Muscle layer of colon (tissue), 2 donors: ENCODE results near the gene TENM4.

Experiments
- H3K27ac ChIP-seq: one replicate; pipeline ENCODE4 v1.7.0; 2013; ENCODE audit warnings: low read depth, mild to moderate bottlenecking, low read length, moderate library complexity
- H3K27me3 ChIP-seq, 2 donors: one replicate each; pipeline ENCODE4 v1.7.0; 2013; ENCODE audit warnings: low read length in 2 of 2, mild to moderate bottlenecking in 2 of 2; ENCODE audit not compliant: insufficient read depth in 2 of 2, control insufficient read depth in 1 of 2
- H3K36me3 ChIP-seq: one replicate; pipeline ENCODE4 v1.7.0; 2013; ENCODE audit warnings: mild to moderate bottlenecking, low read length; ENCODE audit not compliant: insufficient read depth
- H3K4me1 ChIP-seq: one replicate; pipeline ENCODE4 v1.7.0; 2013; ENCODE audit warnings: mild to moderate bottlenecking, low read length; ENCODE audit not compliant: insufficient read depth
- H3K4me3 ChIP-seq, 2 donors: one replicate each; pipeline ENCODE4 v1.7.0; 2013; ENCODE audit warnings: low read length in 2 of 2, low read depth in 1 of 2, mild to moderate bottlenecking in 1 of 2, moderate library complexity in 1 of 2
- H3K9ac ChIP-seq: one replicate; pipeline ENCODE4 v1.7.0; 2013; ENCODE audit warnings: low read length
- H3K9me3 ChIP-seq: one replicate; pipeline ENCODE4 v1.7.0; 2013; ENCODE audit warnings: mild to moderate bottlenecking, low read length
- donor health status: abdominal sarcoma.
- donor health status: Adenocarcinoma of cecum.

Gene TENM4

GRCh38 chr11:78820741-78821140 lies 620.1 kb downstream of the TENM4 start:
- Histone ChIP-seq H3K27me3 (no peaks in the 10 kb centered on the region), H3K4me1 (no peaks in the 10 kb centered on the region), H3K4me3 (no peak overlapping the region), H3K9ac (no peak overlapping the region), H3K27ac (no peak overlapping the region), H3K9me3 (no peaks in the 10 kb centered on the region), H3K36me3 (no peaks in the 10 kb centered on the region)

- Histone ChIP-seq H3K4me3 (no peak overlapping the region), H3K27ac (no peak overlapping the region), H3K9me3 (no peaks in the 10 kb centered on the region), H3K4me1 (no peaks in the 10 kb centered on the region), H3K27me3 (no peaks in the 10 kb centered on the region), H3K9ac (no peak overlapping the region), H3K36me3 (no peaks in the 10 kb centered on the region)
These were observed 622.6 kb downstream of the TENM4 start for GRCh38 chr11:78818201-78818600.

- H3K27me3 ChIP-seq = no peaks in the 10 kb centered on the region
- no peak overlapping the region for H3K27ac ChIP-seq
- no peak overlapping the region for H3K4me3 ChIP-seq
- no peaks in the 10 kb centered on the region for H3K9me3 ChIP-seq
- H3K36me3 ChIP-seq = no peaks in the 10 kb centered on the region
- no peak overlapping the region for H3K9ac ChIP-seq
- peaks cover 17% of the 10 kb centered on the region for H3K4me1 ChIP-seq
These were observed 625.0 kb downstream of the TENM4 start for GRCh38 chr11:78815831-78816230.

- Histone ChIP-seq H3K27ac (no peak overlapping the region), H3K4me1 (peaks cover 39% of the 10 kb centered on the region), H3K9ac (no peak overlapping the region), H3K36me3 (no peaks in the 10 kb centered on the region), H3K4me3 (no peak overlapping the region), H3K27me3 (no peaks in the 10 kb centered on the region), H3K9me3 (no peaks in the 10 kb centered on the region)
These were observed 628.1 kb downstream of the TENM4 start for GRCh38 chr11:78812513-78813293.

DNA sequence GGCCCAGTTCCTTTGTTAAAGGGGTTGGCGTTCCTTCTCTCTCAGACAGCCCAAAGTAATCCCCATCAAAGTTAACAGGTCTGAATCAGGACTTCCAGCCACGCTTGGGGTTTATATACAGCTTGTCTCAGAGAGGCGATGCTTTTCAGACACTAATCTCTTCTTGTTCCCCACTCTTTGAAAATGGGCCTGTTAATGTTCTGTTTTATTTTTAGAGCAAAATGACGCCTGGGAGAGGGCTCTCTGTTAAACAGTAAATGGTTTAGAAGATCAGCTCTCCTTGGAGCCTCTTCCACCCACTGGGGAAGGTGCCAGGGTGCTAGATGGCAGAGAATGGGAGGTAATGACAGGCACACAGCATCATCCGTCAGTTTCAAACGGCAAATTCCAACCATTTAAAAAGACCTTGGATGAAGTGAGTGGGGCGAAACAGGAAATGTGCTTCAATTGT lies 630.2 kb downstream of the TENM4 start:
- H3K9me3 ChIP-seq = no peaks in the 10 kb centered on the region
- no peaks in the 10 kb centered on the region for H3K36me3 ChIP-seq
- no peaks in the 10 kb centered on the region for H3K27me3 ChIP-seq
- no peak overlapping the region for H3K9ac ChIP-seq
- peak overlapping the region; percentile 69 for H3K27ac ChIP-seq
- peaks cover 39% of the 10 kb centered on the region for H3K4me1 ChIP-seq
- peak overlapping the region in 1 of 2 donors; percentile 35 for H3K4me3 ChIP-seq

GRCh38 chr11:78809931-78810541 lies 630.8 kb downstream of the TENM4 start:
- Histone ChIP-seq H3K4me1 (peaks cover 39% of the 10 kb centered on the region), H3K9me3 (no peaks in the 10 kb centered on the region), H3K27me3 (no peaks in the 10 kb centered on the region), H3K9ac (no peak overlapping the region), H3K27ac (peak overlapping the region; percentile 69), H3K36me3 (no peaks in the 10 kb centered on the region), H3K4me3 (peak overlapping the region in 1 of 2 donors; percentile 35)

DNA sequence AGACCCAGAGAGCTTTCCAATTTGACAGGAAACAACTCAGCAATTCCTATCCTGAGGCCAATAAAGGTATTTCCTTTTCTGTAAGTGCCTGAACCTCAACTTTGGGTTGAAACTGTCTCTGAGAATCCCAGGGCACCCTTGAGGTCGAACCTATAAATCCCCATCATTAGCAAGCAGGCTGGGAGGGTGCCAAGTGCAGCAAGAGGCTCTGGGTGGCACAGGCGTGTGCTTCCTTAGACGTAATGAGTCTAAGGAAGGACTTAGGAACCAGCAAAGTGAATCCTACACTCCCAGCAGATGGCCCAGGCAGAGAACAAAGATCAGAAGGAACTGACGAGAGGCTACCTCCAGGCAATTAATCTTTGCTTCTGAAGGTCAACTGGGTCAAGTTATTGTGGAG lies 631.9 kb downstream of the TENM4 start:
- no peak overlapping the region for H3K4me3 ChIP-seq
- no peaks in the 10 kb centered on the region for H3K27me3 ChIP-seq
- H3K36me3 ChIP-seq = no peaks in the 10 kb centered on the region
- H3K9me3 ChIP-seq = no peaks in the 10 kb centered on the region
- peaks cover 40% of the 10 kb centered on the region for H3K4me1 ChIP-seq
- no peak overlapping the region for H3K9ac ChIP-seq
- no peak overlapping the region for H3K27ac ChIP-seq

DNA sequence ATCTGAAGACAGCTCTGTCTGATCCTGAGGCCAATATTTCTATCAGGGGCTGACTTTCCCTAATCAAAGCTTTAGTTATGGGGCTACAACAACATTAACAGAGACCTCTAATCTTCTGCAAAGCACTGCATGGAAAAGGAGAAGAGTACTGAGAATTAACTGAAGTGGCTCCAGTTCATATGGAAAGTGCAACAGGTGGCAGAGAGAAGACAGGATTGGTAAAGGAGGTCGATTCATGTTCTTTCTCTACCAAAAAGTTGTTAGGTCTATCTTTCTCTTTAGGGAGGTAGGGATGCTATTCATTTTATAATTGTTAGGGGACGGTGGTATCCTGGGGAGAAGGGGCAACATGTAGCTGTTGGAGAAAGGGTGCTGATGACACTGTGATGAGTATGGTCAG lies 633.5 kb downstream of the TENM4 start:
- no peak overlapping the region for H3K27ac ChIP-seq
- H3K9me3 ChIP-seq = no peaks in the 10 kb centered on the region
- H3K4me3 ChIP-seq = no peak overlapping the region
- peaks cover 53% of the 10 kb centered on the region for H3K4me1 ChIP-seq
- H3K9ac ChIP-seq = no peak overlapping the region
- no peaks in the 10 kb centered on the region for H3K27me3 ChIP-seq
- no peaks in the 10 kb centered on the region for H3K36me3 ChIP-seq

DNA sequence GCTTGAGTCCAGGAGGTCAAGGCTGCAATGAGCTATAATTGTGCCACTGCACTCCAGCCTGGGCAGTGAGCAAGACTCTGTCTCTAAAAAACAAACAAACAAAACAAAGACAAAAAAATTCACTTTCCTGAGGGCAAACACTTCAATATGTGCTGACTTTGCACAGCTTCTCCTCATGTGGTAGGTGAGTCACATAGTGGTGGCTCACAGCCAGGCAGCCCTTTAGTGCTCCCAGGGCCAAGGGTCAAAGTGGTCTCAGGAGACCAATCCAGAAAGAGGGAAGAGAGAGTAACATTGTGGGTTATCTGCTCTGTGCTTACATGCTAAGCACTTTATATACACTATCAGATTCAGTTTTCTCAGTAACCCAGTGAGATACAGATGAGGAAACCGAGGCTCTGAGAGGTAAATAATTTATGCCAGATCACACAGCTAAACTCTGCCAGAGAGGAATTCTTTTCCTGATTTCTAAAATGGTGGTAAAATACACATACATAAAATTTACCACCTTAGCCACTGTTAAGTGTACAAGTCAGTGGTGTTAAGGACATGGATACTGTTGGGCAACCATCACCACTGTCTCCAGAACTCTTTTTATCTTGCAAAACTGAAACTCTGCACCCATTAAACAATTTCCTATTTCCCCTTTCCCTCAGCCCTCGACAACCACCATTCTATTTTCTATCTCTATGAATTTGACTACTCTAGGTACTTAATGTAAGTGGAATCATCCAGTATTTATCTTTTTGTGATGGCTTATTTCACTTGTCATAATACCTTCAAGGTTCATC lies 634.4 kb downstream of the TENM4 start:
- peaks cover 53% of the 10 kb centered on the region for H3K4me1 ChIP-seq
- no peaks in the 10 kb centered on the region for H3K36me3 ChIP-seq
- H3K9ac ChIP-seq = no peak overlapping the region
- H3K9me3 ChIP-seq = no peaks in the 10 kb centered on the region
- H3K4me3 ChIP-seq = no peak overlapping the region
- no peak overlapping the region for H3K27ac ChIP-seq
- no peaks in the 10 kb centered on the region for H3K27me3 ChIP-seq

GRCh38 chr11:78804991-78805390 lies 635.8 kb downstream of the TENM4 start:
- H3K27ac ChIP-seq = no peak overlapping the region
- no peaks in the 10 kb centered on the region for H3K27me3 ChIP-seq
- H3K36me3 ChIP-seq = no peaks in the 10 kb centered on the region
- no peak overlapping the region for H3K9ac ChIP-seq
- H3K4me3 ChIP-seq = no peak overlapping the region
- peaks cover 53% of the 10 kb centered on the region for H3K4me1 ChIP-seq
- H3K9me3 ChIP-seq = no peaks in the 10 kb centered on the region

DNA sequence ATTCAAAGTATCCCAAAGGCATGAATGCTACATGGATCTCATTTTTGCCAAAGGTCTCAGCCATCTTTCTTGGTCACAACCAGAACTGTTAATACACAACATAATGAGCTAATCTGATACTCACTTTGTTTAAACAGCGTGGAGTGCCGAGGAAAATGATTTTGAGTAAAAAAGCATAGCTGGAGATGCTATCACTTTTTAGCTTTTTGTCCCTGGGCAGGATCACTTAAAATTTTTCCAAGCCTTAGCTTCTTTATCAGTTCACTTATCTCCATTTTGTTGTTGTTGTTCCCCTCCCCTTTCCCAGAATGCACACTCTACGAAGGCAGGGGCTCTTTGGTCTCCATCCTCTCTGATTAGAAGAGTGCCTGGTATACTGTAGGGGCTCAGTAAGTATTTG lies 636.8 kb downstream of the TENM4 start:
- Histone ChIP-seq H3K9me3 (no peaks in the 10 kb centered on the region), H3K27ac (no peak overlapping the region), H3K36me3 (no peaks in the 10 kb centered on the region), H3K4me3 (no peak overlapping the region), H3K4me1 (peaks cover 53% of the 10 kb centered on the region), H3K9ac (no peak overlapping the region), H3K27me3 (no peaks in the 10 kb centered on the region)
